ENCODE results near the gene FGF5.

GRCh38 chr4:80335554-80336358 is 69.3 kb downstream of the FGF5 start, which contains the start of gene CFAP299:
- TF ChIP-seq POLR2AphosphoS5 (IDR thresholded peaks at IDR 0.05) (no peak), CTCF (IDR thresholded peaks at IDR 0.05) (peak; percentile 31 to 44 (median 37)), POLR2A (IDR thresholded peaks at IDR 0.05) (no peak), EP300 (IDR thresholded peaks at IDR 0.05; ENCODE audit: low read depth) (no peak)

Data from transverse colon (tissue), 4 donors.